MM.1S (cell line): ENCODE data around the gene CXCL11.

Experiments used
- DNase-seq: peaks from one replicate; pipeline ENCODE4 v3.0.0-alpha.2; 2015
- H2AFZ ChIP-seq: fragments of 300-600 bp; sonication (generic); 2 replicates; pipeline ENCODE4 v1.6.0; 2016; ENCODE audit warnings: antibody characterized with exemption, low read length
- H3F3A ChIP-seq: fragments of 300-600 bp; sonication (generic); 2 replicates; pipeline ENCODE4 v1.6.1; 2016; ENCODE audit warnings: mild to moderate bottlenecking, antibody characterized with exemption, low read length, moderate library complexity, mixed read lengths; ENCODE audit not compliant: insufficient read depth
- H3K27ac ChIP-seq: fragments of 300-600 bp; sonication (generic); 2 replicates; pipeline ENCODE4 v1.5.1; 2016; ENCODE audit warnings: mild to moderate bottlenecking, low read length
- H3K27me3 ChIP-seq: fragments of 300-600 bp; sonication (generic); replicated peaks from 2 replicates; pipeline ENCODE4 v1.6.0; 2016; ENCODE audit warnings: low read length; ENCODE audit not compliant: insufficient read depth
- H3K36me3 ChIP-seq: fragments of 300-600 bp; sonication (generic); replicated peaks from 2 replicates; pipeline ENCODE4 v1.6.1; 2016; ENCODE audit warnings: mild to moderate bottlenecking, low read length, mixed read lengths; ENCODE audit not compliant: insufficient read depth
- H3K4me1 ChIP-seq: fragments of 300-600 bp; sonication (generic); 2 replicates; pipeline ENCODE4 v1.6.1; 2016; ENCODE audit warnings: low read length, mixed read lengths
- H3K4me2 ChIP-seq: fragments of 300-600 bp; sonication (generic); 2 replicates; pipeline ENCODE4 v1.6.0; 2016; ENCODE audit warnings: low read depth, low read length
- H3K4me3 ChIP-seq: fragments of 300-600 bp; sonication (generic); 2 replicates; pipeline ENCODE4 v1.5.1; 2016; ENCODE audit warnings: low read length, mixed read lengths
- H3K79me2 ChIP-seq: fragments of 300-600 bp; sonication (generic); 2 replicates; pipeline ENCODE4 v1.6.1; 2016; ENCODE audit warnings: mixed run types, low read length, mixed read lengths
- H3K9ac ChIP-seq: fragments of 300-600 bp; sonication (generic); 2 replicates; pipeline ENCODE4 v1.6.1; 2016; ENCODE audit warnings: low read length, mixed read lengths
- H3K9me2 ChIP-seq: fragments of 300-600 bp; sonication (generic); replicated peaks from 2 replicates; pipeline ENCODE4 v1.6.1; 2016; ENCODE audit warnings: mild to moderate bottlenecking, low read length, mixed read lengths; ENCODE audit not compliant: insufficient read depth
- H3K9me3 ChIP-seq: fragments of 300-600 bp; sonication (generic); replicated peaks from 2 replicates; pipeline ENCODE4 v1.6.1; 2016; ENCODE audit warnings: mild to moderate bottlenecking, low read length, mixed read lengths; ENCODE audit not compliant: insufficient read depth
- H4K20me1 ChIP-seq: fragments of 300-600 bp; sonication (generic); 2 replicates; pipeline ENCODE4 v1.6.1; 2016; ENCODE audit warnings: mild to moderate bottlenecking, low read length, moderate library complexity, mixed read lengths; ENCODE audit not compliant: insufficient read depth
- EZH2 ChIP-seq: fragments of 300-600 bp; sonication (generic); optimal IDR thresholded peaks from 2 replicates; pipeline ENCODE3; 2017; ENCODE audit warnings: low read depth, mild to moderate bottlenecking, antibody characterized with exemption, low read length, mixed read lengths
- EZH2phosphoT487 ChIP-seq: fragments of 300-600 bp; sonication (generic); IDR thresholded peaks from 2 replicates; pipeline ENCODE4 v1.6.1; 2018; ENCODE audit warnings: antibody characterized with exemption, low read length
- TF ChIP-seq, protein P1 (sequence below): fragments of 300-600 bp; sonication (generic); IDR thresholded peaks from 2 replicates; pipeline ENCODE4 v1.5.1; 2016; ENCODE audit warnings: antibody characterized with exemption, low read length, mixed read lengths

Gene CXCL11

DNA sequence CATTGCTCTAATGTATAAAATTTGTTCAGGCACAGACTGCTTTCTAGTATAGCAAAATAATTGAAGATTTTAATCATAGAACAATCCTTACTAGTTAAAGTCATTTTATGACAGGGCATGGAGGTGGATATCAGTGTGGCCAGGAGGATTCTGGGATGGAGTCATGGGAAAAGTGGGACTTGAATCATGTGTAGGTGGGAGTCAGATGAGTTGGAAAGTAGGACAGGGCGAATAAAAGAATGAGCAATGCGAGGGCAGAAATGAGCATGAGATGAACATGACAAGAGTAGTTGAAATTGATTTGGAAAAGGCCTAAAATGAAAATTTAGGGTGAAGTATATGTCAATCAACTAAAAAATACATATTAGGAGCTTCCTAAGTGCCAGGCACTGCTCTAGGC is 37.9 kb downstream of the CXCL11 start:
- Histone ChIP-seq H3F3A (no peaks in the 10 kb centered on the region), H3K4me3 (no peak overlapping the region), H3K9me3 (no peaks in the 10 kb centered on the region), H3K27me3 (no peaks in the 10 kb centered on the region; the same call in 1 of the 2 replicates), H3K27ac (no peak overlapping the region), H3K4me1 (no peaks in the 10 kb centered on the region), H4K20me1 (no peaks in the 10 kb centered on the region), H3K36me3 (no peaks in the 10 kb centered on the region), H3K9ac (no peak overlapping the region), H3K9me2 (no peaks in the 10 kb centered on the region), H3K4me2 (no peak overlapping the region), H2AFZ (no peak overlapping the region), H3K79me2 (no peaks in the 10 kb centered on the region)
- no peak for DNase-seq
- TF ChIP-seq, protein P1, sequence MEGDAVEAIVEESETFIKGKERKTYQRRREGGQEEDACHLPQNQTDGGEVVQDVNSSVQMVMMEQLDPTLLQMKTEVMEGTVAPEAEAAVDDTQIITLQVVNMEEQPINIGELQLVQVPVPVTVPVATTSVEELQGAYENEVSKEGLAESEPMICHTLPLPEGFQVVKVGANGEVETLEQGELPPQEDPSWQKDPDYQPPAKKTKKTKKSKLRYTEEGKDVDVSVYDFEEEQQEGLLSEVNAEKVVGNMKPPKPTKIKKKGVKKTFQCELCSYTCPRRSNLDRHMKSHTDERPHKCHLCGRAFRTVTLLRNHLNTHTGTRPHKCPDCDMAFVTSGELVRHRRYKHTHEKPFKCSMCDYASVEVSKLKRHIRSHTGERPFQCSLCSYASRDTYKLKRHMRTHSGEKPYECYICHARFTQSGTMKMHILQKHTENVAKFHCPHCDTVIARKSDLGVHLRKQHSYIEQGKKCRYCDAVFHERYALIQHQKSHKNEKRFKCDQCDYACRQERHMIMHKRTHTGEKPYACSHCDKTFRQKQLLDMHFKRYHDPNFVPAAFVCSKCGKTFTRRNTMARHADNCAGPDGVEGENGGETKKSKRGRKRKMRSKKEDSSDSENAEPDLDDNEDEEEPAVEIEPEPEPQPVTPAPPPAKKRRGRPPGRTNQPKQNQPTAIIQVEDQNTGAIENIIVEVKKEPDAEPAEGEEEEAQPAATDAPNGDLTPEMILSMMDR, result no peak
- no peak for TF ChIP-seq EZH2
- TF ChIP-seq EZH2phosphoT487, result no peak

DNA sequence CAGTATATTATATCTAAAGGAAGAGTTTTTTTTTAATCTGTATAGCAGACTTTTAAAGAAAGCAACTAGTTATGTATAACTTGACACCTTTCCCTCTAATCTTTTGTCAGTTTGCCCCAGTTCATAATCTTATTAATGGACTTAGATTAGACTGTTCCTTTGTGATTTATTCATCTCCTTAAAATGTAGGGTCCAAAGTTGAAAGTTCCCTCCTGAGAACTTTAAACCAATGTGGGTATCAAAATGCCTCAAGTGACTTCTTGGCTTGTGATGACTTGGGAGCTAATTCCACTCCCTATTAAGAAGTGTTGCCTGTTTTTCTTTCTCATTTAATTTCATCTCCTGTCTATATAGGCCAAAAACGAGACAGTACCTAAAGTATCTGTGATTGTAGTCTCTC is 38.8 kb downstream of the CXCL11 start:
- Histone ChIP-seq H4K20me1 (no peaks in the 10 kb centered on the region), H3F3A (no peaks in the 10 kb centered on the region), H3K4me3 (no peak overlapping the region), H3K36me3 (no peaks in the 10 kb centered on the region), H2AFZ (no peak overlapping the region), H3K27ac (no peak overlapping the region), H3K79me2 (no peaks in the 10 kb centered on the region), H3K9me3 (no peaks in the 10 kb centered on the region), H3K9me2 (no peaks in the 10 kb centered on the region), H3K4me2 (no peak overlapping the region), H3K9ac (no peak overlapping the region), H3K4me1 (no peaks in the 10 kb centered on the region), H3K27me3 (no peaks in the 10 kb centered on the region; the same call in 1 of the 2 replicates)
- TF ChIP-seq EZH2 (no peak), EZH2phosphoT487 (no peak)
- TF ChIP-seq, protein P1, result no peak
- no peak for DNase-seq

DNA sequence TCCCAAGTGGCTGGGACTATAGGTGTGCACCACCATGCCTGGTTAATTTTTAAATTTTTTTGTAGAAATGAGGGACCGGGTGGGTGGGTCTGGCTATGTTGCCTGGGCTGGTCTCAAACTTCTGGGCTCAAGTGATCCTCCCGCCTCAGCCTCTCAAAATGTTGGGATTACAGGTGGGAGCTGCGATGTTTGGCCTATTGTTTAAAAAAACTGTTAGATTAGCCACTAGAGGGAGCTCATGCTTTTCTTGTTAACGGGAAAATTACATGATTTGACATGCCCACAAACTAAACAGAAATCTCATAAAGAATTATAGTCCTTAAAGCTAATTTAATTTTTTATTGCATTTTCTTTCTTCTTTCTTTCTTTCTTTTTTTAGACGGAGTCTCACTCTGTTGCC is 40.1 kb downstream of the CXCL11 start:
- no peak for TF ChIP-seq EZH2
- TF ChIP-seq, protein P1, result peak; percentile 51
- no peak overlapping the region for H3K9ac ChIP-seq

More for the DNA sequence above, 40.1 kb downstream of the CXCL11 start:
- H3K79me2 ChIP-seq, result peaks cover under 1% of the 10 kb centered on the region
- H3K27me3 ChIP-seq, result no peaks in the 10 kb centered on the region; the same call in 1 of the 2 replicates
- no peaks in the 10 kb centered on the region for H3K4me1 ChIP-seq
- H4K20me1 ChIP-seq, result no peaks in the 10 kb centered on the region
- peak; percentile 71 for DNase-seq
- no peaks in the 10 kb centered on the region for H3F3A ChIP-seq
- H3K9me2 ChIP-seq, result no peaks in the 10 kb centered on the region
- no peak overlapping the region for H3K4me3 ChIP-seq
- H3K36me3 ChIP-seq, result no peaks in the 10 kb centered on the region
- H3K4me2 ChIP-seq, result no peak overlapping the region
- H3K9me3 ChIP-seq, result no peaks in the 10 kb centered on the region
- H3K27ac ChIP-seq, result no peak overlapping the region
- H2AFZ ChIP-seq, result no peak overlapping the region
